ENCODE data around the gene TMEM170B. TPM values are rescaled to one million over a fixed set of nuclear protein-coding genes. Genes with fewer than 3 reads are reported as not detected.

The TMEM170B gene
- total RNA-seq, 2 donors from 2014 or later: 0.69 TPM

GRCh38 chr6:11632231-11632630, 94.7 kb downstream of the TMEM170B start:
- Mint-ChIP-seq H3K27ac (no peak overlapping the region), H3K27me3 (peaks cover 11% of the 10 kb centered on the region), H3K4me3 (no peak overlapping the region), H3K4me1 (no peaks in the 10 kb centered on the region), H3K9me3 (no peaks in the 10 kb centered on the region), H3K36me3 (ENCODE audit: low read depth) (no peaks in the 10 kb centered on the region)
- ATAC-seq (replicated peaks): no peak

GRCh38 chr6:11632795-11633511, 95.4 kb downstream of the TMEM170B start:
- no peak for ATAC-seq (replicated peaks)
- no peaks in the 10 kb centered on the region for H3K9me3 Mint-ChIP-seq
- H3K4me1 Mint-ChIP-seq: no peaks in the 10 kb centered on the region
- H3K27ac Mint-ChIP-seq: no peak overlapping the region
- no peaks in the 10 kb centered on the region for H3K36me3 Mint-ChIP-seq (ENCODE audit: low read depth)
- H3K4me3 Mint-ChIP-seq: no peak overlapping the region
- H3K27me3 Mint-ChIP-seq: peaks cover 7% of the 10 kb centered on the region

Other genes with a start within 250 kb of the TMEM170B start
- 10 to 100 TPM; 47.7 to 81.3 TPM for gene ADTRP, start 241.1 kb downstream of the TMEM170B start, total RNA-seq

All from activated T-helper 17 cell treated with anti-CD3 and anti-CD28 coated beads, Interleukin-2, amount 50 U/mL, for 72 hours (primary cell).